GM10266 (cell line): ENCODE measurements around the gene PMP22.

Source experiments
- DNase-seq: peaks from one replicate; pipeline ENCODE4 v3.0.0; 2012; ENCODE audit errors: extremely low spot score
- TF ChIP-seq, protein P1 (sequence below): IDR thresholded peaks from 2 replicates; pipeline ENCODE4 v1.5.1; 2012; ENCODE audit warnings: mild to moderate bottlenecking, low read depth; ENCODE audit not compliant: control insufficient read depth, insufficient read depth; ENCODE audit errors: missing control alignments

The PMP22 gene

DNA sequence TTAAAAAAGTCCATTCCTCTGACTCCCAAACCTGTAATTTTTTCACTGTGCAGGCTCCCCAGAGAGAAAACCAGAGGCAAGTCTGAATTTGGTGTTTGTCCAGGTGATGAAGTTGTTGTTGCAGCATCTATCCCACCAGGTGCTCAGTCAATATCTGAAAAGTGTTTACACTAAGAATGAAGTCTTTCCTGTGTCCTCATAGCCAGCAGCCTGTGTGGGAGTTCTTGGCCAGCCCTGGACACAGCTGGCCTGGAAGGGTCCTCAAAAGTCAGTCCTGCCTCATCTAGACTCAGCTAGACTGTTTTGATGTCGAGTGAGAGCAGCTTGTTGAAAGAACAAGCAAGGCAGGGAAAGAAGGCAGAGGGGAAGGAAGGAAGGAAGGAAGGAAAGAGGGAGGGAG lies 3.3 kb upstream of the PMP22 start:
- DNase-seq: no peak
- TF ChIP-seq, protein P1, sequence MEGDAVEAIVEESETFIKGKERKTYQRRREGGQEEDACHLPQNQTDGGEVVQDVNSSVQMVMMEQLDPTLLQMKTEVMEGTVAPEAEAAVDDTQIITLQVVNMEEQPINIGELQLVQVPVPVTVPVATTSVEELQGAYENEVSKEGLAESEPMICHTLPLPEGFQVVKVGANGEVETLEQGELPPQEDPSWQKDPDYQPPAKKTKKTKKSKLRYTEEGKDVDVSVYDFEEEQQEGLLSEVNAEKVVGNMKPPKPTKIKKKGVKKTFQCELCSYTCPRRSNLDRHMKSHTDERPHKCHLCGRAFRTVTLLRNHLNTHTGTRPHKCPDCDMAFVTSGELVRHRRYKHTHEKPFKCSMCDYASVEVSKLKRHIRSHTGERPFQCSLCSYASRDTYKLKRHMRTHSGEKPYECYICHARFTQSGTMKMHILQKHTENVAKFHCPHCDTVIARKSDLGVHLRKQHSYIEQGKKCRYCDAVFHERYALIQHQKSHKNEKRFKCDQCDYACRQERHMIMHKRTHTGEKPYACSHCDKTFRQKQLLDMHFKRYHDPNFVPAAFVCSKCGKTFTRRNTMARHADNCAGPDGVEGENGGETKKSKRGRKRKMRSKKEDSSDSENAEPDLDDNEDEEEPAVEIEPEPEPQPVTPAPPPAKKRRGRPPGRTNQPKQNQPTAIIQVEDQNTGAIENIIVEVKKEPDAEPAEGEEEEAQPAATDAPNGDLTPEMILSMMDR: no peak

DNA sequence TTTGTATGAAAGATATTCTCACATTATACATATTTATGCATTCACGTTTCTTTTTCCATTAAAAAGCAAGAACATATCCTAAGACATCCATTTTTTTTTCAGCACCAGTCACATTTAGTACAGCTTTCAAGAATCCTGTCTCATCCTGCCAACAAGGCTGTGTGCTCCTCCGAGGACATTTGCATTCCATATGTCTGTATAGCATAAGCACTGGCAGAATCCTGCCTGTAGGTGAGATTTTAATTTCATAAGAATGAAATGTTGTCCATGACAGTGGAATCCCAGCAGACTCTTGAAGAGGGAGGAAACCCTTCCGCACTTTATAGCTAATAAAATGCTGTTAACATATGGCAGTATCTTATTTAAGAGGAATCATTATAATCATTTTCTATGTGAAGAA lies 2.9 kb upstream of the PMP22 start:
- DNase-seq: no peak
- TF ChIP-seq, protein P1: no peak

DNA sequence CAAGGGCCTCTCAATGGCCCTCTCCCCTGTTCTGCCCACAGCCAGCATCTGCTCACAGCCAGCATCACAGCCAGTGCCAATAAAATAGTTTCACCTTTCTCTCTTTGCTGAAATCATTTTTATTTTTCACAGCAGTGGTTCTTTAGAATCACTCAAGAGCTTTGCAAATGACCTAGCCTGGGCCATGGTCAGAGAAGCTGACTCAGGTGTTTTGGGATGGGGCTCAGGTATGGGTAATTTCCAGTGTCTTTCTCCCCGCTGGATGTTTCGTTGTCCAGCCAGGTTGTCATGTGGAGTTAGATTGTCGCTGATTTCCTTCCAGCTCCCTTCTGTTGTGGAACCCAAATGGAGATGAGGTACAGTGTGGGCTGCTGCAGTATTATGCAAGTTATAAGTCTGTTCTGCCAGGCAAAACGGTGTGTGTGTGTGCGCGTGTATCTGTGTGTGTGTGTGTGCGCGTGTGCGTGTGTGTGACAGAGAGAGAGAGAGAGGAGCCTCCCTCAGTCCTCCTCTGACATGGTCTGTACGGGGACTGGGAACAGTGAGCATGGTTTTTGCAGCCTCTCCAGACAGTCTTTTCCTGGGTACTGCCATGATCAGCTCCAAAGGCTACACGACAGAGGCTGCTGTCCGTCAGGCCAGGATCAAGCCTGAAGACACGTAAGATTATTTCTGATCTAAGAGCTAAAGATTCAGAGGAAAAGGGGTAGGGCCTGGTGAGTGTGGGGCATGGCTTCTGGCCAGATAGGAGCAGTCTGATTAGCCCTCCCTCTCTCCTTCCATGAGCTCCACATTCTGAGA lies 1.4 kb upstream of the PMP22 start:
- no peak for DNase-seq
- TF ChIP-seq, protein P1: no peak

DNA sequence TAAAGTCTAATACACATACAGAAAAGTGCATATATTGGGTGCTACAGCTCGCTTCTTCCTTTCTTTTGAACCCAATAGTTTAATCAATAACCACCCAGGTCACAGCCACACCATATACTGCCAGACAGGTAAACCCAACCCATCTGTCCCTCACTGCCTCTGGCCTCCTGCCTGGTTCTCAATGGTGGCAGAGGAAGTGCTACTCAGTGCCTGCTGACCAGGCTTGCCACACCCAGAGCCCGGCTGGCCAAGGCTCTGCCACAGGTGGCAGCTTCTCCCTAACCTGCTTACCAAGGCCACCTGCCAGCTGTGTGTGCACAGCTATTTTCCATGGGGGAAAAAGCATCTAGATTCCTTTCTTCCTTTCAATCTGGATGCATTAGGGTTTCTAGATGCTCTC lies 584 bp downstream of the PMP22 start:
- TF ChIP-seq, protein P1: no peak

DNA sequence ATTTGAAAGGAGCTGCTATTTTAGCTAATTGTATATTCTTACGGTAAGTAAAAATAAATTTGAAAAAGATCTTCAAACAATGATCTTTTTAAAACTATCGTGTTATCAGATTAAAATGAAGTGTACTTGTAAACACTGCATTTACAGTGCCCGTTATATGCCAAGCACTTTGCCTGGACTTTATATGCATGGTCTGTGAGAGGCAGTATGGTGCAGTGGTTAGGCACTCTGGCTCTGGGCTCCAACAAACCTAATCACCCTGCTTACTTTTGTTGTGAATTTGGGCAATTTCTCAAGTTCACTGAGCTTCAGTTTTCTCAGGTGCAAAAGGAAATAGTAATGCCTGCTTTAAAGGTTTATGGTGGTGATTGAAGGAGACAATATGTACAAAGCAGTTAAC lies 1.4 kb downstream of the PMP22 start:
- DNase-seq: no peak
- TF ChIP-seq, protein P1: no peak

More for the DNA sequence above, 584 bp downstream of the PMP22 start:
- DNase-seq: no peak

- DNase-seq: no peak
Measured at GRCh38 chr17:15263206-15263579, 1.9 kb downstream of the PMP22 start.

More at GRCh38 chr17:15263206-15263579, 1.9 kb downstream of the PMP22 start:
- TF ChIP-seq, protein P1: no peak
